ENCODE data around the gene LONP2. TPM values are rescaled to one million over a fixed set of nuclear protein-coding genes. Genes with fewer than 3 reads are reported as not detected.
"Not testable (repeated sequence)": the region's sequence is repeated elsewhere in the genome, so short reads cannot be mapped to it uniquely, and the experiment has no call there.

The LONP2 gene
- polyA plus RNA-seq, 4 donors: 49.7 to 74.1 (median 62.4) TPM

GRCh38 chr16:48383877-48384519 lies 139.9 kb downstream of the LONP2 start:
- peak in 2 of 4 donors; percentile 36 to 40 for DNase-seq (ENCODE audit: low read depth in 4 of 4, low spot score in 3 of 4)

- peak in 2 of 4 donors; percentile 31 to 46 for DNase-seq (ENCODE audit: low read depth in 4 of 4, low spot score in 3 of 4)
Observed at GRCh38 chr16:48384520-48385252, 140.6 kb downstream of the LONP2 start.

DNA sequence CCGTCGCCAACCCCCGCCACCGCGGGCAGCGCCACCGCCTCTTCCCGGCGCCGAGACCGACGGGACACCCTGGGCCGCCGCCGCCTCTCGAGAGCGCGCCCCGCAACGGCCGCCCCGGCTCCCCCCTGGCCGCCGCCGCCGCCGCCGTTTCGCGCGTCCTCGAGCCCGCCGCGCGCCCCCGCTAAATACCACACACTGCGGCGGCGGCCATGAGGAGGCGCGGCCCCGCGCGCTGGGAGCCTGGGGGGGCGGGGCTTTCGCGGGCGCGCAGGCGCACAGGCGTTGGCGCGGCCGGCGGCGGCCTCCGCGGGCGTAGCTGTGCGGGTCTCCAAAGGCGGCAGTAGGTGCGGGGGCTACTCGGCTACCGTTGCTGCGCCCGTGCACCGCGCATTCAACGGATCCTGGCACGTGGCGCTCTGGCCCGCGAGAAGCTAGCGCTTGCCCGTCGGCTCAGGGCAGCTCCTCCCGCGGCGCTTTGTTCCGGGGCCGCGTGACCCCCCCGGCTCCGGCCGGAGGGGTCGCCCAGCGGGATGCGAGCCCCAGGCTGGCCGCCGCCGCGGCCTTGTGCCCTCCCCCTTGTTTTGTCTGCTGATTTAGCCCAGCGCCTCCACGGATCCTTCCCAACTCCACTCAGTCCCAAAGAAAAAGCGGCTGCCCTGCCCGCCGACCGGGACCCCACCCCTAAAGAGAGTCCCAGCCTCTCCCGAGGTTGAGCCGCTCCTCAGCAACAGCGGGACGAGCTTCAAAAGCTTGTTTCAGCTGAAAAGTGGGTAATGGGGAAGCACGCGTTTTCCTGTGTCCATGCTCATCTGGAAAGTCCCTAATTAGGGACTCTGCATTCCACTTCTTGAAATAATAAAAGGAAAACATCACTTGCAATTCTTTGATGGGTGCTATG lies 141.4 kb downstream of the LONP2 start, which contains the start of gene SIAH1:
Gene SIAH1, minus strand, starts transcription at position 161 of the 898 bp plus-strand sequence. CDS start 22,985 bp downstream, outside the sequence.
- peak in 3 of 4 donors; percentile 73 to 78 (median 75) for DNase-seq (ENCODE audit: low read depth in 4 of 4, low spot score in 3 of 4)

GRCh38 chr16:48386559-48387312 lies 142.6 kb downstream of the LONP2 start:
- DNase-seq (ENCODE audit: low read depth in 4 of 4, low spot score in 3 of 4): no peak

- no peak for DNase-seq (ENCODE audit: low read depth in 4 of 4, low spot score in 3 of 4)
Observed at GRCh38 chr16:48392407-48392806, 148.3 kb downstream of the LONP2 start.

- no peak for DNase-seq (ENCODE audit: low read depth in 4 of 4, low spot score in 3 of 4)
Observed at GRCh38 chr16:48393485-48394354, 149.6 kb downstream of the LONP2 start.

- DNase-seq (ENCODE audit: low read depth in 4 of 4, low spot score in 3 of 4): no peak
Observed at GRCh38 chr16:48394355-48394703, 150.2 kb downstream of the LONP2 start.

- DNase-seq (ENCODE audit: low read depth in 4 of 4, low spot score in 3 of 4): no peak
Observed at GRCh38 chr16:48395375-48395774, 151.3 kb downstream of the LONP2 start.

- not testable (repeated sequence) for DNase-seq (ENCODE audit: low read depth in 4 of 4, low spot score in 3 of 4)
Observed at GRCh38 chr16:48402547-48402946, 158.4 kb downstream of the LONP2 start.

DNA sequence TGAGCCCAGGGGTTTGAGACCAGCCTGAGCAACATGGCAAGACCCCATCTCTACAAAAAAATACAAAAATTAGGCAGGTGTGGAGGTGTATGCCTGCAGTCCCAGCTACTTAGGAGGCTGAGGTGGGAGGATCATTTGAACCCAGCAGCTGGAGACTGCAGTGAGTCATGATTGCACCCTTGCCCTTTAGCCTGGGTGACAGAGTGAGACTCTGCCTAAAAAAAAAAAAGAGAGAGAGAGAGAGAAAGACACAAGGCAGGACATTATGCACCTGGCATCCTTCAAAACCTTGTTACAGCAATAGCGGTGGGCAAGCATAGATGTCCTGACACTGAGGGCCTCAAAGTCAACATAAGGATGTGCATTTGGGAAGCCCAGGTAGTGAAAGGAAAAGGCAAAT lies 161.1 kb downstream of the LONP2 start:
- no peak for DNase-seq (ENCODE audit: low read depth in 4 of 4, low spot score in 3 of 4)

DNA sequence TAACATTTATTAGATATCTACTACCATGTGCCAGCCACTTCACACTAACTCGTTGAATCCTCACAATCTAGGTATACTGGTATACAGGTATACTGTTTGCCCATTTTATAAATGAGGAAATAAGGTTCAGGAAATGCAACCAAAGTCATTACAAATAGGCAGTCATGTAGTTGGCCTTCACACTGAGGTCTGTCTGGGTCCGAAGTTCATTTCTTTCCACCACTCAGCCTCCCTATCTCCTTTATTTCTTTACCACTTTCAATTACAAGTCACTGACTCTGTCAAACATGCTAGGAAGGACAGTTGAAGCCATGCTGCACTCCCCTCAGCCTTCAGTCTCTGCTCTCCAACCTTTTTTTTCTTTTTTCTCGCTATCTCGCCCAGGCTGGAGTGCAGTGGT lies 161.8 kb downstream of the LONP2 start:
- no peak for DNase-seq (ENCODE audit: low read depth in 4 of 4, low spot score in 3 of 4)

Other genes starting within 250 kb of the LONP2 start
- gene ABCC12, start 88.3 kb upstream of the LONP2 start, polyA plus RNA-seq (ENCODE audit: insufficient read length in 4 of 4): under 1 TPM in 2 of 4 donors, not detected in 2; 0.04 to 0.21 TPM
- gene ABCC11, start 3.2 kb downstream of the LONP2 start, polyA plus RNA-seq (ENCODE audit: insufficient read length in 4 of 4): under 1 TPM; 0.15 to 0.42 (median 0.22) TPM
- gene SIAH1, start 141.1 kb downstream of the LONP2 start, polyA plus RNA-seq (ENCODE audit: insufficient read length in 4 of 4): 10 to 100 TPM; 46.7 to 57.2 (median 49.2) TPM

Data from left renal pelvis (tissue), 4 donors.